Heart left ventricle (tissue), 16 donors: Measurements from ENCODE around the gene GPR176. TPM values are rescaled to one million over a fixed set of nuclear protein-coding genes. Genes with fewer than 3 reads are reported as not detected.

Experiments used
- ATAC-seq, 4 donors: fragments of 200-7000 bp; cut with Tn5 transposase; one replicate each; pipeline ENCODE4 v1.9.1; 2020 to 2022; ENCODE audit warnings: moderate library complexity in 4 of 4, mild to moderate bottlenecking in 3 of 4, moderate number of reproducible peaks in 1 of 4
- DNase-seq, 5 donors: peaks; one replicate each; pipeline ENCODE4 v3.0.0-alpha.2; 2020
- H3K27ac ChIP-seq, 12 donors: fragments of 200-600 bp; sonication (generic) in 4 of 12; one replicate each; pipeline versions ENCODE4 v1.5.0 to v1.8.0; 2016 to 2022; ENCODE audit warnings: mild to moderate bottlenecking in 2 of 12
- H3K27me3 ChIP-seq, 9 donors: fragments of 200-600 bp; sonication (generic) in 2 of 9; one replicate each; pipeline versions ENCODE4 v1.5.1 to v1.8.0; 2016 to 2022; ENCODE audit warnings: mild to moderate bottlenecking in 3 of 9
- H3K36me3 ChIP-seq, 9 donors: fragments of 200-600 bp; sonication (generic) in 2 of 9; one replicate each; pipeline versions ENCODE4 v1.5.0 to v1.8.0; 2018 to 2022; ENCODE audit warnings: mild to moderate bottlenecking in 2 of 9
- H3K4me1 ChIP-seq, 12 donors: fragments of 200-600 bp; sonication (generic) in 4 of 12; one replicate each; pipeline versions ENCODE4 v1.5.0 to v1.8.0; 2016 to 2022; ENCODE audit warnings: mild to moderate bottlenecking in 3 of 12
- H3K4me3 ChIP-seq, 12 donors: fragments of 200-600 bp; sonication (generic) in 4 of 12; one replicate each; pipeline versions ENCODE4 v1.5.0 to v1.8.0; 2017 to 2022; ENCODE audit warnings: mild to moderate bottlenecking in 9 of 12, moderate library complexity in 4 of 12
- H3K9me3 ChIP-seq, 12 donors: fragments of 200-600 bp; sonication (generic) in 4 of 12; one replicate each; pipeline versions ENCODE4 v1.5.0 to v1.8.0; 2016 to 2022; ENCODE audit warnings: mild to moderate bottlenecking in 1 of 12
- CTCF ChIP-seq, 12 donors: fragments of 200-600 bp; sonication (generic) in 4 of 12; IDR thresholded peaks; one replicate each; pipeline versions ENCODE4 v1.5.0 to v1.8.0; 2018 to 2022; ENCODE audit warnings: antibody characterized with exemption in 12 of 12, mild to moderate bottlenecking in 5 of 12
- POLR2A ChIP-seq, 2 donors: fragments of 450-650 bp; IDR thresholded peaks; one replicate each; pipeline ENCODE4 v1.6.1; 2017; ENCODE audit warnings: antibody characterized with exemption in 2 of 2, mild to moderate bottlenecking in 2 of 2, moderate library complexity in 2 of 2
- WGBS, 4 donors: extraction: QIAGEN DNeasy Blood & Tissue Kit in 2 of 4; methylation state at CpG; one replicate each; pipeline versions ENCODE4 v1.1.5 to v1.1.7; 2013 to 2018; 5-methylcytosine and 5-hydroxymethylcytosine counted together
- intact Hi-C, 10 donors: fragments of 100-400 bp; cut with DNase I; formaldehyde crosslinking; loops; one replicate each; pipeline versions ENCODE4 v1.11.1 to v1.14.2; 2022
- polyA plus RNA-seq, 2 donors: library from polyadenylated mRNA; stranded (reverse); fragments of 200-250 nt; gene quantifications; one replicate each; pipeline ENCODE4 v1.2.3, GENCODE V29; 2013
- total RNA-seq, 9 donors: library from RNA; depleted of rRNA in 2 of 9; stranded (reverse); fragments of >200 nt in 2 of 9; fragmentation: NEBNext Ultra II Directional in 3 of 9; extraction: Animal tissue kit (Norgen Biotek cat#: 25700) in 3 of 9; gene quantifications; one replicate each; pipeline versions ENCODE4 v1.1.0 to v1.2.4, GENCODE V29; 2016 to 2023
- donor health status: ischemic (EF 13 %, LVEDD 7.1; RV severe dilation, severe dysfunction).
- donor health status: healthy with polysubstance abuse.
- donor health status: DM: no; HTN: yes; CAD: no.
- donor health status: DM: no; HTN: no; CAD: no.
- donor health status: ischemic (EF 25% LVEDD 6.9; RV normal size, moderate dysfunction).
- donor health status: ischemic (EF 25% LVEDD 5.7; RV mildly dilated, moderate dysfunction).
- donor health status: healthy.
- donor health status: DM: yes; HTN: yes; CAD: no.
- donor health status: ischemic (EF 35%, LVEDD 5.7; RV mildly dilated, moderate dysfunction).
- donor health status: nonischemic (EF 11% LVEDD 7.7; RV severe dilation, severe dysfunction).
- donor health status: DM: yes; HTN: yes; CAD: no.
- donor health status: PGD.
- donor health status: ischemic (EF 29% LVEDD 5.4; RV normal size, mild dysfunction).
- donor health status: nonischemic (EF 23%, LVEDD 6.1; RV moderate dilation, normal function).

Gene GPR176
- total and polyA plus RNA-seq, 11 donors, result 1.1 to 4.3 (median 2.1) TPM

- WGBS, 4 donors, result 87 to 95% (median 90%) methylated on average over 4 of the region's 4 CpGs
- peaks cover 0 to 28% (median 16%) of the 10 kb centered on the region in 12 donors for H3K4me1 ChIP-seq
- no peaks in the 10 kb centered on the region for H3K36me3 ChIP-seq
- intact Hi-C loops, result loop anchor here in 9 of 10 donors (5.0 to 10.0 kb wide), 10 partner anchors 141 to 493 kb away; partner anchors contain the start of genes BMF (in 3 of the 9), EIF2AK4 (in 3 of the 9), GPR176 (in 1 of the 9) and SRP14 (in 1 of the 9)
- DNase-seq (no peak), ATAC-seq (no peak)
- H3K27ac ChIP-seq, result peak overlapping the region in 3 of 12 donors; percentile 73 to 86 (median 85)
- TF ChIP-seq POLR2A (IDR thresholded peaks at IDR 0.05) (no peak), CTCF (IDR thresholded peaks at IDR 0.05) (no peak)
- H3K9me3 ChIP-seq, result no peaks in the 10 kb centered on the region
- H3K4me3 ChIP-seq, result peak overlapping the region in 1 of 12 donors; percentile 70
- H3K27me3 ChIP-seq, result no peaks in the 10 kb centered on the region
Observed at GRCh38 chr15:39781147-39781966, 138.7 kb downstream of the GPR176 start.

GRCh38 chr15:39778021-39778420, 142.0 kb downstream of the GPR176 start:
- Histone ChIP-seq H3K27ac (no peak overlapping the region), H3K9me3 (no peaks in the 10 kb centered on the region), H3K36me3 (no peaks in the 10 kb centered on the region), H3K27me3 (no peaks in the 10 kb centered on the region), H3K4me1 (peaks cover 0 to 8% (median 1%) of the 10 kb centered on the region in 12 donors), H3K4me3 (no peak overlapping the region)
- ATAC-seq (no peak), DNase-seq (no peak)
- intact Hi-C loops, result no loop called here
- WGBS, 4 donors, result 74 to 88% (median 82%) methylated on average over 3 of the region's 3 CpGs
- TF ChIP-seq POLR2A (IDR thresholded peaks at IDR 0.05) (no peak), CTCF (IDR thresholded peaks at IDR 0.05) (no peak)

- no peaks in the 10 kb centered on the region for H3K27me3 ChIP-seq
- WGBS, 4 donors, result 87 to 95% (median 92%) methylated on average over 4 of the region's 4 CpGs
- intact Hi-C loops, result no loop called here
- no peak for TF ChIP-seq CTCF (IDR thresholded peaks at IDR 0.05)
- TF ChIP-seq POLR2A (IDR thresholded peaks at IDR 0.05), result no peak
- peaks cover 0 to 8% (median 1%) of the 10 kb centered on the region in 12 donors for H3K4me1 ChIP-seq
- no peak overlapping the region for H3K4me3 ChIP-seq
- ATAC-seq, result no peak
- H3K27ac ChIP-seq, result no peak overlapping the region
- DNase-seq, result no peak
- H3K9me3 ChIP-seq, result no peaks in the 10 kb centered on the region
- H3K36me3 ChIP-seq, result no peaks in the 10 kb centered on the region
Observed at GRCh38 chr15:39777496-39777895, 142.6 kb downstream of the GPR176 start.

- no peaks in the 10 kb centered on the region for H3K9me3 ChIP-seq
Observed at GRCh38 chr15:39776068-39776467, 144.0 kb downstream of the GPR176 start.

More at GRCh38 chr15:39776068-39776467, 144.0 kb downstream of the GPR176 start:
- no peak for TF ChIP-seq CTCF (IDR thresholded peaks at IDR 0.05)
- no peak for TF ChIP-seq POLR2A (IDR thresholded peaks at IDR 0.05)
- WGBS, 4 donors, result 81 to 93% (median 87%) methylated on average over 3 to 4 of the region's 4 CpGs
- peaks cover 0 to 7% (median 0%) of the 10 kb centered on the region in 12 donors for H3K4me1 ChIP-seq
- no peak overlapping the region for H3K4me3 ChIP-seq
- H3K36me3 ChIP-seq, result no peaks in the 10 kb centered on the region
- intact Hi-C loops, result no loop called here
- H3K27ac ChIP-seq, result no peak overlapping the region
- no peaks in the 10 kb centered on the region for H3K27me3 ChIP-seq
- ATAC-seq (no peak), DNase-seq (no peak)
